Gastrocnemius medialis (tissue), 4 donors: ENCODE results near the gene SS18L1.

Source experiments
- POLR2A ChIP-seq, 2 donors: fragments of 450-650 bp; IDR thresholded peaks; one replicate each; pipeline ENCODE4 v1.6.1; 2017; ENCODE audit warnings: antibody characterized with exemption in 2 of 2, mild to moderate bottlenecking in 2 of 2, moderate library complexity in 2 of 2
- TF ChIP-seq, protein P1 (sequence below), 5 experiments: fragments of 450-650 bp in 3 of 5; fragments of 200-600 bp in 2 of 5; sonication (generic) in 2 of 5; IDR thresholded peaks in 4 of 5; conservative IDR thresholded peaks in 1 of 5; 1 replicate in 4 of 5; 2 replicates in 1 of 5; pipeline ENCODE4 v1.5.1; 2016 to 2019; ENCODE audit warnings: antibody characterized with exemption in 5 of 5, mild to moderate bottlenecking in 3 of 5, moderate library complexity in 3 of 5

DNA sequence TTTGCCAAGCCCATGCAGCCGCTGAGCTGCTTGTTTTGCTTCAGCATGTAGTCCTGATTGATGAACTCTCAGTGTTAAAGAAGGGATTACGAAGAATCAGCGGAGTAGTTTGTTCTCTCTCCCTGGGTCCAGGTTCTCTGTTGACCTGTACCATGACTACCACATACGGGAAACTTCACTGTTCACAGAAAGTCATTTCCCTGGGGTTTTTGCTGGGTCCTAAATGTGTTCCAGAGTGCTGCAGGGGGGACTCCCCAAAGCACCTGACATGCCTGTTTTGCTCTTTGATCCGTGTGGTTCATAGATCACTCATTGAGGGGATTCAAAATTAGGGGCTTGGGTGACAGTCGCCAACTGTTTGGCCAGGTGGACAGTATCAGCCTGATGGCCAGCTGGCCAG lies 15.8 kb upstream of the SS18L1 start:
- TF ChIP-seq, protein P1, sequence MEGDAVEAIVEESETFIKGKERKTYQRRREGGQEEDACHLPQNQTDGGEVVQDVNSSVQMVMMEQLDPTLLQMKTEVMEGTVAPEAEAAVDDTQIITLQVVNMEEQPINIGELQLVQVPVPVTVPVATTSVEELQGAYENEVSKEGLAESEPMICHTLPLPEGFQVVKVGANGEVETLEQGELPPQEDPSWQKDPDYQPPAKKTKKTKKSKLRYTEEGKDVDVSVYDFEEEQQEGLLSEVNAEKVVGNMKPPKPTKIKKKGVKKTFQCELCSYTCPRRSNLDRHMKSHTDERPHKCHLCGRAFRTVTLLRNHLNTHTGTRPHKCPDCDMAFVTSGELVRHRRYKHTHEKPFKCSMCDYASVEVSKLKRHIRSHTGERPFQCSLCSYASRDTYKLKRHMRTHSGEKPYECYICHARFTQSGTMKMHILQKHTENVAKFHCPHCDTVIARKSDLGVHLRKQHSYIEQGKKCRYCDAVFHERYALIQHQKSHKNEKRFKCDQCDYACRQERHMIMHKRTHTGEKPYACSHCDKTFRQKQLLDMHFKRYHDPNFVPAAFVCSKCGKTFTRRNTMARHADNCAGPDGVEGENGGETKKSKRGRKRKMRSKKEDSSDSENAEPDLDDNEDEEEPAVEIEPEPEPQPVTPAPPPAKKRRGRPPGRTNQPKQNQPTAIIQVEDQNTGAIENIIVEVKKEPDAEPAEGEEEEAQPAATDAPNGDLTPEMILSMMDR (IDR thresholded peaks at IDR 0.05 in 4 of 5, conservative IDR thresholded peaks at IDR 0.05 in 1 of 5) = no peak
- no peak for TF ChIP-seq POLR2A (IDR thresholded peaks at IDR 0.05)
